GM23248 (cell line): Measurements from ENCODE around the gene C14orf132. TPM values are rescaled to one million over a fixed set of nuclear protein-coding genes. Genes with fewer than 3 reads are reported as not detected.

Experiments used
- DNase-seq: peaks from one replicate; pipeline ENCODE4 v3.0.0-alpha.2; 2015
- H2AFZ ChIP-seq: fragments of 200-600 bp; sonication (generic); 2 replicates; pipeline ENCODE4 v1.6.1; 2016; ENCODE audit warnings: antibody characterized with exemption
- H3F3A ChIP-seq: fragments of 200-600 bp; sonication (generic); 2 replicates; pipeline ENCODE4 v1.6.1; 2016; ENCODE audit warnings: mild to moderate bottlenecking, antibody characterized with exemption, mixed run types; ENCODE audit not compliant: insufficient read depth
- H3K27ac ChIP-seq: fragments of 200-600 bp; sonication (generic); 2 replicates; pipeline ENCODE4 v1.5.1; 2016; ENCODE audit warnings: mild to moderate bottlenecking
- H3K27me3 ChIP-seq: fragments of 200-600 bp; sonication (generic); replicated peaks from 2 replicates; pipeline ENCODE4 v1.6.1; 2016; ENCODE audit warnings: mild to moderate bottlenecking; ENCODE audit not compliant: insufficient read depth
- H3K36me3 ChIP-seq: fragments of 200-600 bp; sonication (generic); 2 replicates; pipeline ENCODE4 v1.6.1; 2016; ENCODE audit warnings: low read depth, mild to moderate bottlenecking
- H3K4me1 ChIP-seq: fragments of 200-600 bp; sonication (generic); 2 replicates; pipeline ENCODE4 v1.6.1; 2016; ENCODE audit warnings: mild to moderate bottlenecking; ENCODE audit not compliant: insufficient read depth
- H3K4me2 ChIP-seq: fragments of 200-600 bp; sonication (generic); one replicate; pipeline ENCODE4 v1.6.1; 2016; ENCODE audit warnings: mild to moderate bottlenecking; ENCODE audit not compliant: unreplicated experiment
- H3K4me3 ChIP-seq: fragments of 200-600 bp; sonication (generic); 2 replicates; pipeline ENCODE4 v1.5.1; 2016; ENCODE audit warnings: mild to moderate bottlenecking
- H3K79me2 ChIP-seq: fragments of 200-600 bp; sonication (generic); 2 replicates; pipeline ENCODE4 v1.6.1; 2016; ENCODE audit warnings: mild to moderate bottlenecking; ENCODE audit not compliant: insufficient read depth
- H3K9ac ChIP-seq: fragments of 200-600 bp; sonication (generic); 2 replicates; pipeline ENCODE4 v1.6.1; 2016; ENCODE audit warnings: mild to moderate bottlenecking
- H3K9me2 ChIP-seq: fragments of 200-600 bp; sonication (generic); 2 replicates; pipeline ENCODE4 v1.6.1; 2016; ENCODE audit warnings: mixed run types, mild to moderate bottlenecking, moderate library complexity; ENCODE audit not compliant: insufficient read depth
- H3K9me3 ChIP-seq: fragments of 200-600 bp; sonication (generic); one replicate; pipeline ENCODE4 v1.6.1; 2017; ENCODE audit warnings: low read depth
- H4K20me1 ChIP-seq: fragments of 200-600 bp; sonication (generic); 2 replicates; pipeline ENCODE4 v1.6.0; 2016; ENCODE audit not compliant: insufficient read depth
- EZH2 ChIP-seq: fragments of 200-600 bp; sonication (generic); IDR thresholded peaks from 2 replicates; pipeline ENCODE4 v1.6.1; 2018; ENCODE audit warnings: antibody characterized with exemption, mild to moderate bottlenecking; ENCODE audit not compliant: insufficient read depth, poor library complexity, severe bottlenecking
- EZH2phosphoT487 ChIP-seq: fragments of 200-600 bp; sonication (generic); IDR thresholded peaks from 2 replicates; pipeline ENCODE4 v1.6.1; 2018; ENCODE audit warnings: antibody characterized with exemption, moderate library complexity, mild to moderate bottlenecking, low read depth; ENCODE audit not compliant: insufficient read depth
- WGBS, 2 experiments: methylation state at CpG; one replicate each; pipeline ENCODE4 v1.1.6; 2015 to 2017; ENCODE audit warnings: low lambda C conversion rate in 2 of 2, low coverage in 1 of 2; ENCODE audit errors: missing lambda C conversion rate in 2 of 2; 5-methylcytosine and 5-hydroxymethylcytosine counted together
- in situ Hi-C: fragments of 300-500 bp; cut with MboI; formaldehyde crosslinking; loops from 2 replicates; pipeline ENCODE4 v1.15.0; 2020
- polyA plus RNA-seq: library from polyadenylated mRNA; unstranded; fragments of >200 nt; fragmentation: Nextera tagmentation; extraction: Ambion mirVana; gene quantifications from 2 replicates; pipeline ENCODE4 v1.2.1, GENCODE V29; 2016
- total RNA-seq: library from RNA; depleted of rRNA; stranded (reverse); fragments of >200 nt; shearing (Covaris generic); gene quantifications from 2 replicates; pipeline ENCODE4 v1.2.3, GENCODE V29; 2014

The C14orf132 gene
- total and polyA plus RNA-seq, 2 experiments from 2014 or later = 18.6 to 26.2 TPM

- Histone ChIP-seq H3K27ac (no peak overlapping the region), H3K27me3 (no peaks in the 10 kb centered on the region), H4K20me1 (no peaks in the 10 kb centered on the region), H3K9me3 (no peaks in the 10 kb centered on the region), H3K9me2 (no peaks in the 10 kb centered on the region), H3K4me2 (no peak overlapping the region), H2AFZ (no peak overlapping the region), H3K79me2 (no peaks in the 10 kb centered on the region), H3K9ac (no peak overlapping the region), H3K36me3 (no peaks in the 10 kb centered on the region), H3K4me3 (no peak overlapping the region), H3K4me1 (no peaks in the 10 kb centered on the region), H3F3A (no peaks in the 10 kb centered on the region)
- in situ Hi-C loops = no loop called here
- no peak for TF ChIP-seq EZH2phosphoT487
- TF ChIP-seq EZH2 = no peak
- 61 to 74% methylated on average over 2 of the region's 2 CpGs for WGBS, 2 experiments
- peak; percentile 69 for DNase-seq
Observed at GRCh38 chr14:96130854-96131253, 91.7 kb downstream of the C14orf132 start.

GRCh38 chr14:96131836-96132235 lies 92.7 kb downstream of the C14orf132 start:
- H3K27me3 ChIP-seq = no peaks in the 10 kb centered on the region
- H3K9ac ChIP-seq = no peak overlapping the region
- H3K9me2 ChIP-seq = no peaks in the 10 kb centered on the region
- no peak overlapping the region for H3K4me2 ChIP-seq
- H2AFZ ChIP-seq = no peak overlapping the region
- no peaks in the 10 kb centered on the region for H3K36me3 ChIP-seq
- H3F3A ChIP-seq = peaks cover 3% of the 10 kb centered on the region; the same call in 1 of the 2 replicates
- 86 to 89% methylated on average over 4 of the region's 4 CpGs for WGBS, 2 experiments
- H3K27ac ChIP-seq = no peak overlapping the region
- 0 out of 2 replicates have a peak, but pooled peaks cover 7% of the 10 kb centered on the region for H3K4me1 ChIP-seq
- in situ Hi-C loops = no loop called here
- no peaks in the 10 kb centered on the region for H3K79me2 ChIP-seq
- H3K9me3 ChIP-seq = no peaks in the 10 kb centered on the region
- no peak overlapping the region for H3K4me3 ChIP-seq
- no peak for TF ChIP-seq EZH2phosphoT487
- TF ChIP-seq EZH2 = no peak
- no peaks in the 10 kb centered on the region for H4K20me1 ChIP-seq
- no peak for DNase-seq

DNA sequence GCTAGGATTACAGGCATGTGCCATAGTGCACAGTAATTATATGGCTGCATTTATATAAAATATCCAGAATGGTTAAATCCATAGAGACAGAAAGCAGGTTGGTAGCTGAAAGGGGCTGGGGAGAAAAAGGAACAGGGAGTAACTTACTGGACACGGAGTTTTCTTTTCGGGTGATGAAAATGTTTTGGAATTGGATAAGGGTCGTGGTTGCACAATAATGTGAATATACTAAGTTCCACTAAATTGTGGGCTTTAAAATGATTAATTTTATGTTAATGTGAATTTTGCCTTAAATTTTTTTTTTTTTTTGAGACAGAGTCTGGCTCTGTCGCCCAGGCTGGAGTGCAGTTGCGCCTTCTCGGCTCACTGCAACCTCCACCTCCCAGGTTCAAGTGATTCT lies 95.3 kb downstream of the C14orf132 start:
- no peak overlapping the region for H3K4me3 ChIP-seq
- H3K79me2 ChIP-seq = no peaks in the 10 kb centered on the region
- no peaks in the 10 kb centered on the region for H3K9me3 ChIP-seq
- H3K27ac ChIP-seq = no peak overlapping the region
- TF ChIP-seq EZH2phosphoT487 (no peak), EZH2 (no peak)
- H3K9ac ChIP-seq = no peak overlapping the region
- 58 to 63% methylated on average over 6 of the region's 6 CpGs for WGBS, 2 experiments
- no peaks in the 10 kb centered on the region for H3K27me3 ChIP-seq
- no peaks in the 10 kb centered on the region for H3K36me3 ChIP-seq
- DNase-seq = no peak
- no peaks in the 10 kb centered on the region for H3K9me2 ChIP-seq
- no peaks in the 10 kb centered on the region for H4K20me1 ChIP-seq
- in situ Hi-C loops = no loop called here
- H2AFZ ChIP-seq = no peak overlapping the region
- H3K4me2 ChIP-seq = no peak overlapping the region
- peaks cover 3% of the 10 kb centered on the region; the same call in 1 of the 2 replicates for H3F3A ChIP-seq
- H3K4me1 ChIP-seq = peaks cover 9% of the 10 kb centered on the region; the same call in 1 of the 2 replicates

- Histone ChIP-seq H3K9me3 (no peaks in the 10 kb centered on the region), H3K27ac (no peak overlapping the region), H3K36me3 (no peaks in the 10 kb centered on the region), H3K4me3 (no peak overlapping the region), H3K27me3 (no peaks in the 10 kb centered on the region), H3K9ac (no peak overlapping the region), H4K20me1 (no peaks in the 10 kb centered on the region), H3K4me2 (no peak overlapping the region), H3K79me2 (no peaks in the 10 kb centered on the region), H3K4me1 (peaks cover 17% of the 10 kb centered on the region), H3F3A (peaks cover 3% of the 10 kb centered on the region; the same call in 1 of the 2 replicates), H3K9me2 (no peaks in the 10 kb centered on the region), H2AFZ (no peak overlapping the region)
- in situ Hi-C loops = no loop called here
- DNase-seq = no peak
- 94 to 97% methylated on average over 8 of the region's 8 CpGs for WGBS, 2 experiments
- TF ChIP-seq EZH2phosphoT487 = no peak
- no peak for TF ChIP-seq EZH2
Observed at GRCh38 chr14:96135285-96135684, 96.1 kb downstream of the C14orf132 start.
